ENCODE measurements around the gene PHACTR3.

Gene PHACTR3

GRCh38 chr20:59817846-59818615 lies 213.7 kb downstream of the PHACTR3 start:
- no peak for DNase-seq
- Histone ChIP-seq H3K36me3 (no peaks in the 10 kb centered on the region), H3K9me3 (no peaks in the 10 kb centered on the region), H3K4me1 (no peaks in the 10 kb centered on the region), H3K27ac (no peak overlapping the region), H3K27me3 (peaks cover 0 to 20% of the 10 kb centered on the region in 2 donors), H3K4me3 (no peak overlapping the region)
- TF ChIP-seq CTCF (IDR thresholded peaks at IDR 0.05): no peak
- intact Hi-C loops (cut with DNase I; ENCODE audit: low total_unique reads): no loop called here

DNA sequence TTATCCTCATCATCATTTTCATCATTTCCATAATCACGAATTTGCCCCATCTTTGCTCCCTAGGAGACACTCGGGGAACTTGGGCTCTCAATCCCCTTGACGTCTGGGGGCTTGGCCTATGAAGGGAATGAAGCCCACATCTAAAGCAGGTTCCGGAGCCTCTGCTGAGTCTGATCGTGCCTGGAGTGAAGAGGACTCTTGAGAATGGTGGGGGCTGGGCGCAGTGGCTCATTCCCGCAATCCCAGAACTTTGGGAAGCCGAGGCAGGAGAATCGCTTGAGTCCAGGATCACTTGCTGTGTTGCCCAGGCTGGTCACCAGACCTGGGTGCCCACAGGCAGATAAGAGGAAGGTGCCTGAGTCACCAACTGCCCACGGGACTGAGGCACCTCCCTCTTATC lies 214.6 kb downstream of the PHACTR3 start:
- TF ChIP-seq CTCF (IDR thresholded peaks at IDR 0.05): no peak
- no peaks in the 10 kb centered on the region for H3K4me1 ChIP-seq
- H3K36me3 ChIP-seq: no peaks in the 10 kb centered on the region
- H3K27me3 ChIP-seq: peaks cover 0 to 20% of the 10 kb centered on the region in 2 donors
- DNase-seq: no peak
- no peak overlapping the region for H3K4me3 ChIP-seq
- intact Hi-C loops (cut with DNase I; ENCODE audit: low total_unique reads): no loop called here
- no peaks in the 10 kb centered on the region for H3K9me3 ChIP-seq
- H3K27ac ChIP-seq: no peak overlapping the region

DNA sequence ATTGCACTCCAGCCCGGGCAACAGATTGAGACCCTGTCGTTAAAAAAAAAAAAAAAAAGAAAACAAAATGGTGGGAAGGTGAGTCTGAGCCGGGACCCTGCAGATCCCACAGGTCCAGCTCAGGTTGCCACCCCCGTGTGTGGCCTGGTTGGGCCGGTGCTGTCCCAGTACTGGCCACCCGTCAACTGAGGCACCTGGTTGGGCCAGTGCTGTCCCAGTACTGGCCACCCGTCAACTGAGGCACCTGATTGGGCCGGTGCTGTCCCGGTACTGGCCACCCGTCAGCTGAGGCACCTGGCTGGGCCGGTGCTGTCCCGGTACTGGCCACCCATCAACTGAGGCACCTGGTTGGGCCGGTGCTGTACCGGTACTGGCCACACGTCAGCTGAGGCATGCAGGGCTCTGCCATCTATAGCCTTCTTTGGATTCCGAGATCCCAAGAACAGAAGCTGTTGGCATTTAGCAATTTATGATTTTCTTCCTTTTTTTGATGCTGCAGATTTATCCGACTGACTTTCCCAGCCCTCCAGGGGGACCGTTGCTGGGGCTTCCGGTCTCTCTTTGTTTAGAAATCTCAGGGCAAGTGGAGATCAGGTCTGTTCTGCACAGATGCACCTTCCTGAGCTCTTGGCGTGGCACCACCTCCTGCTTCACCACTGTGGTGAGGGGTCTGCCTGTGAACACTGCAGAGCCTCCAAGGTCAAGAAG lies 215.3 kb downstream of the PHACTR3 start:
- no peaks in the 10 kb centered on the region for H3K9me3 ChIP-seq
- intact Hi-C loops (cut with DNase I; ENCODE audit: low total_unique reads): no loop called here
- no peak for DNase-seq
- H3K27me3 ChIP-seq: peaks cover 0 to 20% of the 10 kb centered on the region in 2 donors
- H3K27ac ChIP-seq: no peak overlapping the region
- no peaks in the 10 kb centered on the region for H3K4me1 ChIP-seq
- no peak for TF ChIP-seq CTCF (IDR thresholded peaks at IDR 0.05)
- H3K36me3 ChIP-seq: no peaks in the 10 kb centered on the region
- H3K4me3 ChIP-seq: no peak overlapping the region

- H3K27ac ChIP-seq: no peak overlapping the region
- H3K36me3 ChIP-seq: no peaks in the 10 kb centered on the region
- intact Hi-C loops (cut with DNase I; ENCODE audit: low total_unique reads): no loop called here
- H3K4me1 ChIP-seq: no peaks in the 10 kb centered on the region
- no peaks in the 10 kb centered on the region for H3K9me3 ChIP-seq
- no peak for DNase-seq
- peaks cover 0 to 20% of the 10 kb centered on the region in 2 donors for H3K27me3 ChIP-seq
- H3K4me3 ChIP-seq: no peak overlapping the region
- TF ChIP-seq CTCF (IDR thresholded peaks at IDR 0.05): no peak
These were observed 216.1 kb downstream of the PHACTR3 start for GRCh38 chr20:59820204-59821041.

GRCh38 chr20:59821201-59821600 lies 216.9 kb downstream of the PHACTR3 start:
- Histone ChIP-seq H3K36me3 (no peaks in the 10 kb centered on the region), H3K27me3 (peaks cover 0 to 20% of the 10 kb centered on the region in 2 donors), H3K27ac (no peak overlapping the region), H3K4me1 (no peaks in the 10 kb centered on the region), H3K4me3 (no peak overlapping the region), H3K9me3 (no peaks in the 10 kb centered on the region)
- intact Hi-C loops (cut with DNase I; ENCODE audit: low total_unique reads): no loop called here
- no peak for TF ChIP-seq CTCF (IDR thresholded peaks at IDR 0.05)
- no peak for DNase-seq

Data from tibial artery (tissue), 4 donors.